Glomerular visceral epithelial cell (primary cell): ENCODE data around the gene MAN2B2.

Source experiments
- DNase-seq: peaks from one replicate; pipeline ENCODE4 v3.0.0-alpha.2; 2016; ENCODE audit errors: extremely low spot score

MAN2B2 gene

GRCh38 chr4:6567218-6567617 lies 7.8 kb upstream of the MAN2B2 start:
- no peak for DNase-seq

- no peak for DNase-seq
Measured at GRCh38 chr4:6568148-6568547, 6.8 kb upstream of the MAN2B2 start.

- peak; percentile 58 for DNase-seq
Measured at GRCh38 chr4:6568689-6569332, 6.2 kb upstream of the MAN2B2 start.

GRCh38 chr4:6571608-6572007 lies 3.4 kb upstream of the MAN2B2 start:
- no peak for DNase-seq

- no peak for DNase-seq
Measured at GRCh38 chr4:6573551-6573950, 1.4 kb upstream of the MAN2B2 start.

GRCh38 chr4:6573986-6574746 lies 823 bp upstream of the MAN2B2 start:
- no peak for DNase-seq

- DNase-seq = no peak
Measured at GRCh38 chr4:6575503-6576240, 683 bp downstream of the MAN2B2 start.

- DNase-seq = no peak
Measured at GRCh38 chr4:6576512-6576911, 1.5 kb downstream of the MAN2B2 start.

GRCh38 chr4:6576932-6577331 lies 1.9 kb downstream of the MAN2B2 start:
- DNase-seq = no peak

GRCh38 chr4:6577409-6577808 lies 2.4 kb downstream of the MAN2B2 start:
- no peak for DNase-seq

GRCh38 chr4:6578221-6578620 lies 3.2 kb downstream of the MAN2B2 start:
- DNase-seq = no peak

- no peak for DNase-seq
Measured at GRCh38 chr4:6580353-6580752, 5.4 kb downstream of the MAN2B2 start.

GRCh38 chr4:6581566-6582121 lies 6.7 kb downstream of the MAN2B2 start:
- DNase-seq = no peak

- DNase-seq = no peak
Measured at GRCh38 chr4:6582889-6583490, 8.0 kb downstream of the MAN2B2 start.

GRCh38 chr4:6584865-6585264 lies 9.9 kb downstream of the MAN2B2 start:
- DNase-seq = no peak

- DNase-seq = no peak
Measured at GRCh38 chr4:6586715-6587325, 11.8 kb downstream of the MAN2B2 start.

- no peak for DNase-seq
Measured at GRCh38 chr4:6589444-6589843, 14.5 kb downstream of the MAN2B2 start.

GRCh38 chr4:6591313-6591712 lies 16.3 kb downstream of the MAN2B2 start:
- no peak for DNase-seq

- DNase-seq = no peak
Measured at GRCh38 chr4:6591781-6592180, 16.8 kb downstream of the MAN2B2 start.

GRCh38 chr4:6592804-6593563 lies 18.0 kb downstream of the MAN2B2 start:
- no peak for DNase-seq

- no peak for DNase-seq
Measured at GRCh38 chr4:6594341-6594740, 19.4 kb downstream of the MAN2B2 start.
